ENCODE results near the gene CLEC16A.

The CLEC16A gene

GRCh38 chr16:11224096-11224893 lies 279.9 kb downstream of the CLEC16A start:
- DNase-seq (ENCODE audit: low spot score): no peak

- DNase-seq (ENCODE audit: low spot score): no peak
Observed at GRCh38 chr16:11224894-11225676, 280.7 kb downstream of the CLEC16A start.

- DNase-seq (ENCODE audit: low spot score): no peak
Observed at GRCh38 chr16:11225677-11226549, 281.5 kb downstream of the CLEC16A start.

GRCh38 chr16:11229432-11229831 lies 285.1 kb downstream of the CLEC16A start:
- DNase-seq (ENCODE audit: low spot score): no peak

GRCh38 chr16:11229906-11230305 lies 285.5 kb downstream of the CLEC16A start:
- DNase-seq (ENCODE audit: low spot score): no peak

GRCh38 chr16:11231367-11231970 lies 287.1 kb downstream of the CLEC16A start:
- no peak for DNase-seq (ENCODE audit: low spot score)
